Measurements from ENCODE around the gene TEAD2. TPM values are rescaled to one million over a fixed set of nuclear protein-coding genes. Genes with fewer than 3 reads are reported as not detected.

The TEAD2 gene
- total and polyA plus RNA-seq, 10 donors, result 5.8 to 24.7 (median 14.4) TPM

GRCh38 chr19:49398931-49399330, 36.7 kb upstream of the TEAD2 start:
- Histone ChIP-seq H3K4me3 (no peak overlapping the region), H3K36me3 (no peaks in the 10 kb centered on the region), H3K27me3 (replicated peaks in 1 of 7) (peaks cover 0 to 18% (median 0%) of the 10 kb centered on the region in 7 donors), H3K4me1 (peaks cover 0 to 14% (median 0%) of the 10 kb centered on the region in 6 donors), H3K9me3 (no peaks in the 10 kb centered on the region), H3K27ac (no peak overlapping the region)
- DNase-seq, result no peak
- intact Hi-C loops (cut with DNase I; ENCODE audit: low total_unique reads), result no loop called here
- no peak for TF ChIP-seq CTCF (IDR thresholded peaks at IDR 0.05 in 8 of 11, conservative IDR thresholded peaks at IDR 0.05 in 3 of 11)
- no peak for TF ChIP-seq POLR2AphosphoS5 (IDR thresholded peaks at IDR 0.05)
- no peak for TF ChIP-seq POLR2A (IDR thresholded peaks at IDR 0.05)
- 76 to 91% (median 84%) methylated on average over 6 of the region's 6 CpGs for WGBS, 5 donors

- no peak for DNase-seq
- 70 to 87% (median 75%) methylated on average over 10 to 11 of the region's 11 CpGs for WGBS, 5 donors
- H3K27ac ChIP-seq, result no peak overlapping the region
- no peaks in the 10 kb centered on the region for H3K9me3 ChIP-seq
- no peak overlapping the region for H3K4me3 ChIP-seq
- H3K4me1 ChIP-seq, result peaks cover 0 to 7% (median 0%) of the 10 kb centered on the region in 6 donors
- peaks cover 0 to 20% (median 0%) of the 10 kb centered on the region in 7 donors for H3K27me3 ChIP-seq (replicated peaks in 1 of 7)
- no peaks in the 10 kb centered on the region for H3K36me3 ChIP-seq
- TF ChIP-seq POLR2A (IDR thresholded peaks at IDR 0.05) (no peak), POLR2AphosphoS5 (IDR thresholded peaks at IDR 0.05) (no peak), CTCF (IDR thresholded peaks at IDR 0.05 in 8 of 11, conservative IDR thresholded peaks at IDR 0.05 in 3 of 11) (no peak)
- intact Hi-C loops (cut with DNase I; ENCODE audit: low total_unique reads), result no loop called here
These were observed 35.9 kb upstream of the TEAD2 start for GRCh38 chr19:49398001-49398615.

- intact Hi-C loops (cut with DNase I; ENCODE audit: low total_unique reads), result no loop called here
- no peak for DNase-seq
- Histone ChIP-seq H3K27me3 (replicated peaks in 1 of 7) (peaks cover 0 to 20% (median 0%) of the 10 kb centered on the region in 7 donors), H3K4me3 (no peak overlapping the region), H3K27ac (no peak overlapping the region), H3K9me3 (no peaks in the 10 kb centered on the region), H3K36me3 (no peaks in the 10 kb centered on the region), H3K4me1 (peaks cover 0 to 5% (median 2%) of the 10 kb centered on the region in 6 donors)
- TF ChIP-seq POLR2AphosphoS5 (IDR thresholded peaks at IDR 0.05) (no peak), CTCF (IDR thresholded peaks at IDR 0.05 in 8 of 11, conservative IDR thresholded peaks at IDR 0.05 in 3 of 11) (no peak)
- 77 to 81% (median 79%) methylated on average over 8 of the region's 8 CpGs for WGBS, 5 donors
These were observed 34.7 kb upstream of the TEAD2 start for GRCh38 chr19:49396738-49397505.
